Activated naive CD4-positive, alpha-beta T cell treated with anti-CD3 and anti-CD28 coated beads, Interleukin-2, amount 50 U/mL, for 72 hours (primary cell): ENCODE measurements around the gene CRIP1. TPM values are rescaled to one million over a fixed set of nuclear protein-coding genes. Genes with fewer than 3 reads are reported as not detected.

Experiments
- ATAC-seq, 2 donors: fragments of 150-1000 bp; cut with Tn5 transposase; 2 replicates each; pipeline ENCODE4 v1.10.0; 2021; ENCODE audit warnings: mild to moderate bottlenecking in 2 of 2, moderate library complexity in 2 of 2
- DNase-seq, 2 donors: peaks; one replicate each; pipeline ENCODE4 v3.0.0; 2021 to 2022; ENCODE audit warnings: low spot score in 2 of 2
- H3K27ac Mint-ChIP-seq, 2 donors: one replicate each; pipeline ENCODE4 v1.8.0; 2022; ENCODE audit warnings: mild to moderate bottlenecking in 2 of 2, mixed read lengths in 2 of 2
- H3K36me3 Mint-ChIP-seq, 2 donors: one replicate each; pipeline ENCODE4 v1.8.0; 2022; ENCODE audit warnings: mixed read lengths in 2 of 2
- H3K9me3 Mint-ChIP-seq, 2 donors: one replicate each; pipeline ENCODE4 v1.8.0; 2022; ENCODE audit warnings: mixed read lengths in 2 of 2
- total RNA-seq, 2 donors: library from RNA; stranded (reverse); gene quantifications; one replicate each; pipeline ENCODE4 v1.2.3, GENCODE V29; 2022

CRIP1 gene
- total RNA-seq, 2 donors from 2014 or later = 200 to 214 TPM

DNA sequence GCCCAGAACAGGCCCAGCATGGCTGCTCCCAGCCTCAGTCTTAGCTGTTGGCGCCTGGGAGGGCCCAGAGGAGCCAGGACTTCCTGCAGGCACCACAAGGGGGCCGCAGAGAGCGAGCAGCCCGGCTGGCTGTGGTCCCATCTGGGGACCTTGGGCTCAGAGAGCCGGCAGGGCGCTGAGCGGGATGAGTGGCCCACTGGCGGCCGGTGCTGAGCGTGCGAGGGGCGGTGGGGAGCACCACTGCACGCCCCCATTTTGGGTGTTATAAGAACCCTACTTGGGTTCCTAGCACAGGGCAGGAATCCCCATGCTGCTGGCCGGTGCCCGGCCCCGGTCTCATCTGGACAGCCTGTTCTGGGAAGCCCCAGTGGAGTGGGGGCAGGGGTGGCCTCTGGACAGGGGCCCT, 38.0 kb upstream of the CRIP1 start:
- DNase-seq = peak in 1 of 2 donors; percentile 74
- H3K36me3 Mint-ChIP-seq = no peaks in the 10 kb centered on the region
- no peak overlapping the region for H3K27ac Mint-ChIP-seq
- no peaks in the 10 kb centered on the region for H3K9me3 Mint-ChIP-seq
- ATAC-seq = peak; percentile 75 to 86

DNA sequence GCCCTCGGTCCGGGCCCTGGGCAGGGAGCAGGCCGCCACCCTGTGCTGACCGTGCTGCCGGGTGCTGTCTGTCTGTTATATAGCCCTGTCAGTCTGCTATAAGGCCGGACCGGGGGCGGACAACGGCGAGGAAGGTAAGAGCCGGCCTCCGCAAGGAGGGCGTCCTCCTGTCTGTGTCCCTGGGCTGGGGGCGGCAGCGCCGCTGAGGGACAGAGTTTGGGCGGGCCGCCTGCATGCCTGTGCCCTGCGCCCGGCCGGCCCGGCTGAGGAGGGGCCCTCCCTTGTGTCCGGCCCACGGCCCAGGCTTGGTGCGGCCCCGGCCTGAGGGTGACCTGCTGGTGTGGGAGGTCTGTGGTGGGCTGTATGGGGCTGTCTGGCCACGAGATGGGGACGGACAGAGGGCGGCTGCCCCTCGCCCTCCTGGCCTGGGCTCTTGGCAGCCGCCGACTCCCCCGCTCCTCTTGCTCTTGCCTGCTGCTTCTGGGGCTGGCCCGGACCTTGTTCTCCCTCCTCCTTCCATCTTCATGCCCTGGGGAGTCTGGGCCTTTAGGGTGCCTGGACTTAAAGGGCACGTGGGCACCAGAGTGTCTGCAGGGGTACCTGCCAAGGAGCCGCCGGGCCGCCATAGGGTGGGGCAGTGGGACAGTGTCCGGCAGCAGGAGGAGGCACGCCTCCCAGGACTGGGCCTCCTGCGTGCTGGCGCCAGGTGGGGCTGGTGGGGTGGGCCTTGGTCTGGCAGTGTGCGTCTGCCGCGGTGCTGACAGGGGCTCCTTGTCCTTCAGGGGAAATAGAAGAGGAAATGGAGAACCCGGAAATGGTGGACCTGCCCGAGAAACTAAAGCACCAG, 37.2 kb upstream of the CRIP1 start:
- ATAC-seq (no peak), DNase-seq (no peak)
- Mint-ChIP-seq H3K36me3 (no peaks in the 10 kb centered on the region), H3K27ac (no peak overlapping the region), H3K9me3 (no peaks in the 10 kb centered on the region)

DNA sequence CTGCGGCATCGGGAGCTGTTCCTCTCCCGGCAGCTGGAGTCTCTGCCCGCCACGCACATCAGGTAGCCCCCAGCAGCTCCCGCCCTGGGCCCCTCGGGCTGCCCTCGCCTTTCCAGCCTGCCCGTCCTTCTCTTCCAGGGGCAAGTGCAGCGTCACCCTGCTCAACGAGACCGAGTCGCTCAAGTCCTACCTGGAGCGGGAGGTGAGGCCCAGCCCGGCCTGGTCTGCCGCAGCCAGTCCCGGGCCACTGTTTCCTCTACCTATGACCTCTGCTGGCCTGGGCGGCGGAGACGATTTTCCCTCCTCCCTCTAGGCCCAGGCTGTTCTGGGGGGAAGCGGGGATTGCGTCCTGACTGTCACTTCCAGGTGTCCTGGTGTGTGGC, 36.6 kb upstream of the CRIP1 start:
- no peaks in the 10 kb centered on the region for H3K9me3 Mint-ChIP-seq
- DNase-seq (no peak), ATAC-seq (no peak)
- peaks cover 0 to under 1% of the 10 kb centered on the region in 2 donors for H3K36me3 Mint-ChIP-seq
- H3K27ac Mint-ChIP-seq = no peak overlapping the region

DNA sequence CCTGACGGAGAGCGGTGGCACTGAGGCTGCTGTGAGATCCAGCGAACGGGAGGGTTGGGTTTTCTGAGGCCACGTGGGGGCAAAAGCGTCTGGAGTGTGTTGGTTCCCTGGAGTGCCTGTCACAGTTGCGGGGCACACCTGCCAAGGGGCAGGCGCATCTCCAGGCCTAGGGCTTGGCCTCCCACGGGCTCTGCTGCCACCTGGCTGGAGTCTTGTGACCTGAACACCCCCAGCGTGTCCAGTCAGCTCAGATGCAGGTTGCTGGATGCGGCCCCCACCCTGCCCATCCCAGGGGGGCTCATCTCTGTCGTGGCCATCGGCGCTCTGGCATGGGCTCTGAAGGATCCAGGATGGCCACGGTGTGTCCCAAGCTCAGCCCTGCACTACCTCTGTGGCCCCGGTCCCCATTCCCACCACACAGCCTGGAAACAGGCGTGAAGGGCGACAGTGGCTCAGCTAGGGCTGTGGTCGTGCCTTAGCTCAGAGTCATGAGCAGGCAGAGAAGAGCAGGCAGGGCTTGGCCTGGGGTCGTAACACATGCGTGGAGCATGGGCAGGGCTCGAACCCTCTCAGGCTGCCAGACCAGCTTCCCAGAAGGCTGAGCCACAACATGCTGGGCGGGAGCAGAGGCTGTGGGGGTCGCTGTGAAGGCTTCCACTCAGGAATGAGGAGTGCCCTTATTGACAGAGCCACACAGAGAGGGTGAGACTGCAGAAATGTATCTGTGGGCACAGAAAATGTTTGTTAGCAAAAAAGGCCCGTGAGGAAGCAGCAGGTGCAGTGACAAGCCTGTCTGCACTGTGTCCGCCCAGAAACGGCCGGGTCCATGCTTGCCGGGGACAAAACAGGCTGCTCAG, 35.6 kb upstream of the CRIP1 start:
- no peak for ATAC-seq
- no peak overlapping the region for H3K27ac Mint-ChIP-seq
- DNase-seq = no peak
- H3K36me3 Mint-ChIP-seq = peaks cover 6% of the 10 kb centered on the region in 2 donors
- H3K9me3 Mint-ChIP-seq = no peaks in the 10 kb centered on the region

DNA sequence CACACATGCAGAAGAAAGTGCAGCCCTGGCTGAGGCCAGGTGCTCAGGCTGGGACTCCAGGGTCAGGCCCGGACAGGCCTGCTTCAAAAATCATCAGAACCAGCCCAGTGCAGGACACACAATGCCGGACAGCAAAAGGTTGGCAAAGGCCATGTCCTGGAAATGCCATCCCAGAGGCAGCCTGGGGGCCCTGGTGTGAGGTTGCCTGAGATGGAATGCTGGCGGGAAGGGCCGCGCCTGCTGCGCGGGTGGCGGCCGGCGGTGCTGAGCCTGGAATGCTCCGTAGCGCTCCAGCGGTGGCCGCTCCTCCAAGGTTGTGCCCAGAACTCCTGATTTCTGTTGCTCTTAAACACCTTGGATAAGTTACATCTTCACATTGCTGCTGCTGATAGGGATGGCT, 33.7 kb upstream of the CRIP1 start:
- H3K36me3 Mint-ChIP-seq = peaks cover 6% of the 10 kb centered on the region in 2 donors
- peak overlapping the region; percentile 63 to 73 for H3K27ac Mint-ChIP-seq
- DNase-seq (no peak), ATAC-seq (no peak)
- H3K9me3 Mint-ChIP-seq = no peaks in the 10 kb centered on the region

DNA sequence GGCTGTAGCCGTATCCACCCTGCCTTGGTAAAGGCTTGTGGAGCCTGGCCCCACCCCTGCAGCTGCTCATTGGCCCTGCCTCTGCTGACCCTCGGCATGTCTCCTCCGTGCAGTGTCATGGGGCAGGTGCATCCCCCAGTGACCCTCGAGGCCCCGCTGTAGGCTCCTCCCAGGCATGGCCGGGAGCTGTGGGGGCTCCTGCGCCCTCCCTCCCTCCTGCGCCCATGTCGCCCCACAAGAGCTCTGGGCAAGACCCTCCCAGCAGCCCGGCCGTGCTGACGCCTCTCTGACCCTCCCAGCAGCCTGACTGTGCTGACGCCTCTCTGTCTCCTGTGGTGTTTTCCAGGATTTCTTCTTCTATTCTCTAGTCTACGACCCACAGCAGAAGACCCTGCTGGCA, 32.8 kb upstream of the CRIP1 start:
- Mint-ChIP-seq H3K9me3 (no peaks in the 10 kb centered on the region), H3K27ac (no peak overlapping the region), H3K36me3 (peaks cover 6% of the 10 kb centered on the region in 2 donors)
- no peak for ATAC-seq
- DNase-seq = no peak

DNA sequence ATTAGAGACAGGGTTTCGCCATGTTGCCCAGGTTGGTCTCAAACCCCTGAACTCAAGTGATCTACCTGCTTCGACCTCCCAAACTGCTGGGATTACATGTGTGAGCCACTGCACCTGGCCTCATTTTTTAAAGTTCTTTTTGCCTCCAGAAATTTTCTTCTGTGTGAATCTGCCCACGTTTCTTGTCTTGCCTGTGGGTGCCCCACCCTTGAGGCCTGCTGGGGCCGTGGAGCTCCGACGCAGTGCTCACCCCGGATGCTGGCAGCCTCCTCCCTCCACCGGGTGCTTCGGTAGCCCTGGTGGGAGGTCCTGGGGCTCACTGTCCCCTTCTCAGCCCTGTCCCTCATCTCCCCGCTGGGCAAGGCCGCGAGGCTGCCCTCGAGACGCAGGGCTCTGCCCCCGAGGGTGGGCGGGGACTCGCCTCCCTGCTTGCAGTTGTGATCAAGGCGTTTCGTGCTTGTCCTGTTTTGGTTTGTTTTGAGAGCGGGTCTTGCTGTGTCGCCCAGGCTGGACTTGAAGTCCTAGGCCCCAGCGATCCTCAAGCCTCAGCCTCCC, 31.5 kb upstream of the CRIP1 start:
- no peaks in the 10 kb centered on the region for H3K9me3 Mint-ChIP-seq
- H3K36me3 Mint-ChIP-seq = peaks cover 6% of the 10 kb centered on the region in 2 donors
- DNase-seq (no peak), ATAC-seq (no peak)
- peak overlapping the region in 1 of 2 donors; percentile 87 for H3K27ac Mint-ChIP-seq

DNA sequence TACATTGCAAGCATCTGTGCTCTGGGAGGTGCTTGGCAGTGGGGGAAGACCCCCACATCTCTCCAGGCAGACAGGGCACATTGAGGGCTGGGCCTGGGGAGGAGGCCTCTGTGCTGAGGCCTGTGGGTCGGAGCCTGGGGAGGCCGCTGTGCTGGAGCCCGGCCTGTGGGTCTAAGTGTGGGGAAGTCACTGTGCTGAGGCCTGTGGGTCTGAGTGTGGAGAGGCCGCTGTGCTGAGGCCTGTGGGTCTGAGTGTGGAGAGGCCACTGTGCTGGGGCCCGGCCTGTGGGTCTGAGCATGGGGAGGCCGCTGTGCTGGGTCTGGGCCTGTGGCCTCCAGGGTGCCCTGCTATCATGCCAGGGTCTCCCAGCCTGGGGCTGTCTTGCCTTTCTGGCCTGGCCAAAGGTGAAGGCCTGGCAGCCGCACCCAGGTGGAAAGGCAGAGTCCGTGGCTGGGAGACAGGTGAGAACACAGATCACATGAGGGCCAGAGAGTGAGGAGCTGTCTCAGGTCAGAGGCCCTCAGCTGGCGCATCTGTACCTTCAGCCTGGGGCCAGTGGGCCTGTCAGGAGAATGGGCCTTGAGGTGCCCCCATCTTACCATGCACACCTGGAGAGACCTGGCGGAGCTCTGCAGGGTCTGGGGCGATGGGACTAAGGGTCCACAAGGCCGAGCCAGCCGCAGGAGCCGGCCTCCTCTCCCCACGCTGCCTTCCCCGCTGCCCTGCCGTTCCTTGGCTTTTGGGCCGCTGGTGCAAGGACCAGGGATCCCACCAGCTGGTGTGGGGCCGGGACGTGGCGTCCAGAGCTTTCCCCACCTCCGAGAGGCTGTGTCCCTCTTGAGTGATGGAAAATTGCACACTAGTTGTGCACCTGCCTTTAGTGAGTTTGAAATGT, 30.7 kb upstream of the CRIP1 start:
- peak overlapping the region in 1 of 2 donors; percentile 87 for H3K27ac Mint-ChIP-seq
- DNase-seq (no peak), ATAC-seq (no peak)
- peaks cover 6% of the 10 kb centered on the region in 2 donors for H3K36me3 Mint-ChIP-seq
- H3K9me3 Mint-ChIP-seq = no peaks in the 10 kb centered on the region

DNA sequence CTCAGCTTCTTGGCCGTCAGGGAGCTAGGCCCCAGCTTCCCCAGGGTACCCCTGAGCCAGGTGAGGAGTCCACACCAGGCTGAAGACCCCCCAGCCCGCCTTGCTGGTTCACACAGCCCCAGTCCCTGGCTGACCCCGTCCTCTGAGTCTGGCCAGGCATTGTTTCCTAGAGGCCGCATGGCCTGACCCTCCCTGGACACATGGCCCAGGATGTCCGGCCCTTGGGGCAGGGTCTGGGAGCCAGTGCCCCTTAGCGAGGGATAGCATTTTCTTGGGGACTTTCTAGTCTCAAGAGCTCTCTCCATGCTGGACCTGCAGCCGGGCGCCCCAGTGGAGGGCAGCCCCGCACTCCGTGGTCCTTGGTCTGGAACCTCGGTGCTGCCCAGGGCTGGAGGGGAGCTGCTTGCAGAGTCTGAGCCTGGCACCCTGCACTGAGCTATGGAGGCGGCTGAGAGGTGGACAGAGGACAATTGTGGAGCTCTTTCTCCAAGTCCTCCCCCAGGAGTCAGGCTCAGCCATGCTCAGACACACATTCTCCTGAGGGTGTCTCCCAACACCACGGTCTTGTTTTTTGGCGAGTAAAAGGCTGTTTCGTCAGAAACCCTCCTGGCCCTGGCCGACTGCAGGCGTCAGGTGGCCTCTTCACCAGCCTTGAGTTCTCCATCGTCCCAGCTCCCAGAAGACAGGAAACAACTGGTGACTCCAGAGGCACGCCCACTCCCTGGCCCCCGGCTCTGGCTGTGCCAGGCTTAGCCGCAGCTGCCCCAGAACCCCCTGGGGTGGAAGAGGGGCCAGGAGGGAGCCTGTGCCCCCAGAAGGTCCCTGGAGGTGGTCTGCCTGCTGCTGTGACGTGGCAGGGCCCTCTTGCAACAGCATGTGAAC, 29.7 kb upstream of the CRIP1 start:
- ATAC-seq = peak in 1 of 2 donors; percentile 17
- H3K9me3 Mint-ChIP-seq = no peaks in the 10 kb centered on the region
- peaks cover 6% of the 10 kb centered on the region in 2 donors for H3K36me3 Mint-ChIP-seq
- H3K27ac Mint-ChIP-seq = no peak overlapping the region
- no peak for DNase-seq

DNA sequence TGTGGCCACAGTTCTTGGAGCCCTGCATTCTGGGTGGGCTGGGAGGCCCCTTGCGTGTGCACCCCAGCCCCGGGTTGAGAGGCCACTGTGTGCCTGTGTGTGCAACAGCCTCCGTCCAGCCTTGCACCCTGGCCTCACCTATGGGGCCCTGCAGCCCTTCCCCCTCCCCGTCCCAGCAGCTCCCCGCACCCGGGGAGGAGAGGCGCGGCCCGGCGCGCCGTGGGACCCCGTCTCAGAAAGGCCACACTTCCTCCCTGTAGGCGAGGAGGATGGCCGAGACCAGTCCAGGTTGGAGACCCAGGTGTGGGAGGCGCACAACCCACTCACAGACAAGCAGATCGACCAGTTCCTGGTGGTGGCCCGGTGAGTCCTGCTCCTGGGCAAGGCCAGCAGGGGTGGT, 28.7 kb upstream of the CRIP1 start:
- Mint-ChIP-seq H3K36me3 (peaks cover 6 to 7% of the 10 kb centered on the region in 2 donors), H3K27ac (no peak overlapping the region), H3K9me3 (no peaks in the 10 kb centered on the region)
- no peak for ATAC-seq
- DNase-seq = no peak

DNA sequence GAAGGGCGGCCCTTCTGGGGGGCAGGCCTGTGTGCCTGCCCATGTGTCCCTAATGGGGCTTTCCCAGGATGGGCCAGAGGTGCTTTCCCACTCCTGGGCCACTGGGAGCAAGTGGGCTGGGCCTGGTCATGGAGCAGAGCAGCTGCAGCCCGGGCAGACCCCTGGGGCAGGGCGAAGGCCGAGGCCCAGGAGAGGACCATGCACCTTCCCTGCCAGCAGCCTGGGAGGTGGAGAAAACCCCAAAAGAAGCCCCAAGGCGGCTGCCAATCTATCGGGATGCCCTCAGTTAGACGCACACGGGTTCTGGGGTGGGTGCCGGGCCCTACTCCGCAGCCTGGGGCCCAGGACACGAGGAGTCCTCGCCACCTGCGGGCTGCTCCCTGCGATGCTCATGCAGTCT, 28.1 kb upstream of the CRIP1 start:
- peaks cover 6 to 10% of the 10 kb centered on the region in 2 donors for H3K36me3 Mint-ChIP-seq
- no peak for DNase-seq
- no peak overlapping the region for H3K27ac Mint-ChIP-seq

DNA sequence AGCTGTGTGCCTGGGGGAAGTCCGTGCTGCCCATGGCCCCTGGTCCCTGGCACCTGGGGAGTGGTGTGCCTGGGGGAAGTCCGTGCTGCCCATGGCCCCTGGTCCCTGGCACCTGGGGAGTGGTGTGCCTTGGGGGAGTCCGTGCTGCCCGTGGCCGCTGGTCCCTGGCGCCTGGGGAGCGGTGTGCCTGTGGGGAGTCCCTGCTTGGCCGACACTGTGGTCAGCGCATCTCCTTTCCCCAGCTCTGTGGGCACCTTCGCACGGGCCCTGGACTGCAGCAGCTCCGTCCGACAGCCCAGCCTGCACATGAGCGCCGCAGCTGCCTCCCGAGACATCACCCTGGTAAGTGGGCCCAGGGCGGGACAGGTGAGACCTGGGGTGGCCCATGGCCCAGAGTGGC, 26.6 kb upstream of the CRIP1 start:
- no peak for DNase-seq
- Mint-ChIP-seq H3K27ac (no peak overlapping the region), H3K36me3 (peaks cover 6 to 10% of the 10 kb centered on the region in 2 donors), H3K9me3 (no peaks in the 10 kb centered on the region)
- ATAC-seq = no peak

More for the DNA sequence above, 28.1 kb upstream of the CRIP1 start:
- no peaks in the 10 kb centered on the region for H3K9me3 Mint-ChIP-seq
- no peak for ATAC-seq

DNA sequence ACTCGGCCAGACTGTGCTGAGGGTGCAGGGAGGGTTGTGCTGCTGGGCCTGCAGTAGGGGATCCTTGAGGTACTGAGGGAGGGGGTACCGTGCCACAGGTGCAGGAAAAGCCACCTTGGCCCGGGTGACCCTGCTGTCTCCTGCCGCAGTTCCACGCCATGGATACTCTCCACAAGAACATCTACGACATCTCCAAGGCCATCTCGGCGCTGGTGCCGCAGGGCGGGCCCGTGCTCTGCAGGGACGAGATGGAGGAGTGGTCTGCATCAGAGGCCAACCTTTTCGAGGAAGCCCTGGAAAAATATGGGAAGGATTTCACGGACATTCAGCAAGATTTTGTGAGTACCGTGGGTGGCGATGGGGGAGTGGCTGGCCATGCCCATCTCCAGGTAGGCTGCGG, 26.1 kb upstream of the CRIP1 start:
- ATAC-seq = no peak
- no peak for DNase-seq
- no peak overlapping the region for H3K27ac Mint-ChIP-seq
- peaks cover 1 to 6% of the 10 kb centered on the region in 2 donors for H3K36me3 Mint-ChIP-seq
- no peaks in the 10 kb centered on the region for H3K9me3 Mint-ChIP-seq

DNA sequence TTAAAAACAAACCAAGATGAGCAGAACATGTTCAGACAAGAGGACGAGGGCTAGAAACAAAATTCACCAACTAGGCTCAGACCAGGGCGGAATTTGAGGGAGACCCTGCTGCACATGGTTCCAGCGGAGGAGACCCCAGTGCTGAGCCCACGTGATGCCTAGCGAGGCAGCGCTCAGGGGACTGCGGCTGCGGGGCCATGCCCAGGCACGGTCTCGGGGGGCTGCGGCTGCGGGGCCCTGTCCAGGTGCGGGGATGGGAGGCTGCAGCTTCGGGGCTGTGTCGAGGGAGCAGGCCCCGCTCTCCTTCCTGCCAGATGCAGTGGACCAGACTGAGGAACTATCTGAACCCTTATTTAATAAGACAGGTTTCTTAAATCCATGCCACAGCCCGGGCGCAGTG, 24.8 kb upstream of the CRIP1 start:
- DNase-seq = no peak
- Mint-ChIP-seq H3K27ac (no peak overlapping the region), H3K9me3 (no peaks in the 10 kb centered on the region), H3K36me3 (peaks cover 0 to 4% of the 10 kb centered on the region in 2 donors)
- ATAC-seq = no peak

DNA sequence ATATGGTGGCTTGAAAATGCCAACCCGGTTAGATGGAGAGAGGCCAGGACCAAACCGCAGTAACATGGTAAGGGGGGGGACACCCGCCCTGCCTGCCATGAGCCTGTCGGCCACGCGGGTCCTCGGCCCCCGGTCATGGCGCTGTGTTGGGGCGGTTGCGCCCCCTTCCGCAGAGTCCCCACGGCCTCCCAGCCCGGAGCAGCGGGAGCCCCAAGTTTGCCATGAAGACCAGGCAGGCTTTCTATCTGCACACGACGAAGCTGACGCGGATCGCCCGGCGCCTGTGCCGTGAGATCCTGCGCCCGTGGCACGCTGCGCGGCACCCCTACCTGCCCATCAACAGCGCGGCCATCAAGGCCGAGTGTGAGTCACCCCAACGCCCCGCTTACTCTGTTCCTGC, 22.2 kb upstream of the CRIP1 start:
- ATAC-seq = no peak

More for the DNA sequence above, 22.2 kb upstream of the CRIP1 start:
- Mint-ChIP-seq H3K27ac (no peak overlapping the region), H3K36me3 (peaks cover 0 to 4% of the 10 kb centered on the region in 2 donors), H3K9me3 (no peaks in the 10 kb centered on the region)
- no peak for DNase-seq
